GM21447 (cell line): ENCODE results near the gene FBXW5.

Source experiments
- ATAC-seq: cut with Tn5 transposase; IDR thresholded peaks from one replicate; pipeline ENCODE4 v1.9.1; 2021; ENCODE audit not compliant: unreplicated experiment

The FBXW5 gene

GRCh38 chr9:136978073-136978864 is 33.7 kb upstream of the FBXW5 start:
- ATAC-seq, result no peak

GRCh38 chr9:136977649-136978072 is 33.1 kb upstream of the FBXW5 start:
- ATAC-seq, result no peak

GRCh38 chr9:136977223-136977622 is 32.7 kb upstream of the FBXW5 start, which contains the start of gene PTGDS:
Gene PTGDS (plus strand): TSS chr9:136977504. CDS start chr9:136977579, 75 bp downstream.
- no peak for ATAC-seq

- no peak for ATAC-seq
These were observed 31.1 kb upstream of the FBXW5 start for GRCh38 chr9:136975644-136976043.

GRCh38 chr9:136974817-136975535 is 30.4 kb upstream of the FBXW5 start:
- no peak for ATAC-seq

- ATAC-seq, result no peak
These were observed 29.4 kb upstream of the FBXW5 start for GRCh38 chr9:136973618-136974617.

- no peak for ATAC-seq
These were observed 28.2 kb upstream of the FBXW5 start for GRCh38 chr9:136972743-136973142.

- ATAC-seq, result no peak
These were observed 27.8 kb upstream of the FBXW5 start for GRCh38 chr9:136972335-136972734.

GRCh38 chr9:136971746-136972145 is 27.2 kb upstream of the FBXW5 start:
- ATAC-seq, result no peak

- no peak for ATAC-seq
These were observed 25.8 kb upstream of the FBXW5 start for GRCh38 chr9:136970361-136970760.

- ATAC-seq, result no peak
These were observed 25.2 kb upstream of the FBXW5 start for GRCh38 chr9:136969774-136970173.

GRCh38 chr9:136969150-136969549 is 24.6 kb upstream of the FBXW5 start:
- no peak for ATAC-seq

- no peak for ATAC-seq
These were observed 24.0 kb upstream of the FBXW5 start for GRCh38 chr9:136968333-136969127.

- no peak for ATAC-seq
These were observed 21.4 kb upstream of the FBXW5 start for GRCh38 chr9:136965771-136966484.

- ATAC-seq, result no peak
These were observed 20.4 kb upstream of the FBXW5 start for GRCh38 chr9:136964833-136965422.

GRCh38 chr9:136964171-136964689 is 19.7 kb upstream of the FBXW5 start:
- ATAC-seq, result no peak

- ATAC-seq, result no peak
These were observed 19.2 kb upstream of the FBXW5 start for GRCh38 chr9:136963751-136964150.

- no peak for ATAC-seq
These were observed 18.8 kb upstream of the FBXW5 start for GRCh38 chr9:136963341-136963740.

GRCh38 chr9:136962701-136963248 is 18.2 kb upstream of the FBXW5 start:
- no peak for ATAC-seq
